ENCODE results near the gene NME9.

DNA sequence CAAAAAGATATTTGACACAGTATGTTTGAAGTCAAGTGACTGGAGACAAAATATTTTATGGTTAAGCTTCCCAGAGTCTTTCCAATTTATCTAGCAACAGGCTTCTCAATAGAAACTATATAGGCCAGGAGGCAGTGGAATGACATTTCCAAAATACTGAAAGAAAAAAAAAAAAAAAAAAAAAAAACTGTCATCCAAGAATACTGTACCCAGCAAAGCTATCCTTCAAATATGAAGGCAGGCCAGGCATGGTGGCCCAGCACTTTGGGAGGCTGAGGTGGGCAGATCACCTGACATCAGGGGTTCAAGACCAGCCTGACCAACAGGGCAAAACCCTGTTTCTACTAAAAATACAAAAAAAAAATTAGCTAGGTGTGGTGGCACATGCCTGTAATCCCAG is 20.9 kb downstream of the NME9 start:
- TF ChIP-seq POLR2A (IDR thresholded peaks at IDR 0.05), result no peak
- TF ChIP-seq, protein P1, sequence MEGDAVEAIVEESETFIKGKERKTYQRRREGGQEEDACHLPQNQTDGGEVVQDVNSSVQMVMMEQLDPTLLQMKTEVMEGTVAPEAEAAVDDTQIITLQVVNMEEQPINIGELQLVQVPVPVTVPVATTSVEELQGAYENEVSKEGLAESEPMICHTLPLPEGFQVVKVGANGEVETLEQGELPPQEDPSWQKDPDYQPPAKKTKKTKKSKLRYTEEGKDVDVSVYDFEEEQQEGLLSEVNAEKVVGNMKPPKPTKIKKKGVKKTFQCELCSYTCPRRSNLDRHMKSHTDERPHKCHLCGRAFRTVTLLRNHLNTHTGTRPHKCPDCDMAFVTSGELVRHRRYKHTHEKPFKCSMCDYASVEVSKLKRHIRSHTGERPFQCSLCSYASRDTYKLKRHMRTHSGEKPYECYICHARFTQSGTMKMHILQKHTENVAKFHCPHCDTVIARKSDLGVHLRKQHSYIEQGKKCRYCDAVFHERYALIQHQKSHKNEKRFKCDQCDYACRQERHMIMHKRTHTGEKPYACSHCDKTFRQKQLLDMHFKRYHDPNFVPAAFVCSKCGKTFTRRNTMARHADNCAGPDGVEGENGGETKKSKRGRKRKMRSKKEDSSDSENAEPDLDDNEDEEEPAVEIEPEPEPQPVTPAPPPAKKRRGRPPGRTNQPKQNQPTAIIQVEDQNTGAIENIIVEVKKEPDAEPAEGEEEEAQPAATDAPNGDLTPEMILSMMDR (IDR thresholded peaks at IDR 0.05), result no peak

All from suprapubic skin (tissue), 3 donors.